GM12801 (cell line): Measurements from ENCODE around the gene SP3.

Source experiments
- TF ChIP-seq, protein P1 (sequence below): IDR thresholded peaks from one replicate; pipeline ENCODE4 v1.5.1; 2011; ENCODE audit warnings: control low read depth; ENCODE audit not compliant: insufficient read length; ENCODE audit errors: extremely low read depth

Gene SP3

GRCh38 chr2:173985605-173985992, 20.4 kb upstream of the SP3 start:
- TF ChIP-seq, protein P1, sequence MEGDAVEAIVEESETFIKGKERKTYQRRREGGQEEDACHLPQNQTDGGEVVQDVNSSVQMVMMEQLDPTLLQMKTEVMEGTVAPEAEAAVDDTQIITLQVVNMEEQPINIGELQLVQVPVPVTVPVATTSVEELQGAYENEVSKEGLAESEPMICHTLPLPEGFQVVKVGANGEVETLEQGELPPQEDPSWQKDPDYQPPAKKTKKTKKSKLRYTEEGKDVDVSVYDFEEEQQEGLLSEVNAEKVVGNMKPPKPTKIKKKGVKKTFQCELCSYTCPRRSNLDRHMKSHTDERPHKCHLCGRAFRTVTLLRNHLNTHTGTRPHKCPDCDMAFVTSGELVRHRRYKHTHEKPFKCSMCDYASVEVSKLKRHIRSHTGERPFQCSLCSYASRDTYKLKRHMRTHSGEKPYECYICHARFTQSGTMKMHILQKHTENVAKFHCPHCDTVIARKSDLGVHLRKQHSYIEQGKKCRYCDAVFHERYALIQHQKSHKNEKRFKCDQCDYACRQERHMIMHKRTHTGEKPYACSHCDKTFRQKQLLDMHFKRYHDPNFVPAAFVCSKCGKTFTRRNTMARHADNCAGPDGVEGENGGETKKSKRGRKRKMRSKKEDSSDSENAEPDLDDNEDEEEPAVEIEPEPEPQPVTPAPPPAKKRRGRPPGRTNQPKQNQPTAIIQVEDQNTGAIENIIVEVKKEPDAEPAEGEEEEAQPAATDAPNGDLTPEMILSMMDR = no peak

- TF ChIP-seq, protein P1 = no peak
Measured at GRCh38 chr2:173984866-173985604, 19.9 kb upstream of the SP3 start.

DNA sequence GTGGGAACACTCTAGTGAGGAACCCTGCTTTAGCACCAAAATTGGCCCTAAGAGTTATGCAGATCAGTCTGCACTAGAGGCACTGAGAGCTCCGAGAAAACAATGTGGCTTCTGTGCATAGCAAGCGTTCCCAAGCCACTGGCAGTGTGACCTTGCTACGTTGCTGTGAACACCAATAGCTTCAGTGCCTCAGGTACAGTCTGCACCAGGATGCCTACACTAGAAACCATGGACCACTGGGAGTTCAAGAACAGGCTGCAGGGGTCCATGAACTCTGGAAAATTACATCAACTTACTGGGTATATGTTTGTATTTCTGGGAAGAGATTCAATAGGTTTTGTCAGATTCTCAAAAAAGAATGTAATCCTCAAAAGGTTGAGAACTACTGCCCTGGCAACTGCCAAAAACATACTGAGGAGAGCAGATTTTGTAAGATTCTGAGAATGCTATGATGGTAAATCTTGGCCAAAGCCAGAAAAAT, 18.3 kb upstream of the SP3 start:
- TF ChIP-seq, protein P1 = no peak

DNA sequence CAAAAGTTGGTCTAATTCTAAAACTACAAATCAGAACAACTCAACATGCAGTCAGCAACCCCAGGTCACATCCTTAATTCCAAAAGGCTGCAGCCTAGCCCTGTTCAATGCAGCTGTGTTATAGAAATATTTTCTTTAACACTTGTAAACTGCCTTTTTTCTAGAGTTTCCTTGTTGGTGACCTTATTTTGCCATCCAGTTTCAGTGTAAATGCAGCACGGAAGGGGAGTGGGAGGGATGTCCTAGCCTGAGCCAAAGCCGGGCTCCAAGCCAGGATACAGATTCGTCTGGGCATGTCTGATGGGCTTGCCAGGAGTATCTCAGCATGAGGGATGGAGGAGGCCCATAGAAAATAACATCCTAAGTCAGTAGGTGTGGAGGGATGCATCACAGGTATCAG, 17.7 kb upstream of the SP3 start:
- TF ChIP-seq, protein P1 = no peak

DNA sequence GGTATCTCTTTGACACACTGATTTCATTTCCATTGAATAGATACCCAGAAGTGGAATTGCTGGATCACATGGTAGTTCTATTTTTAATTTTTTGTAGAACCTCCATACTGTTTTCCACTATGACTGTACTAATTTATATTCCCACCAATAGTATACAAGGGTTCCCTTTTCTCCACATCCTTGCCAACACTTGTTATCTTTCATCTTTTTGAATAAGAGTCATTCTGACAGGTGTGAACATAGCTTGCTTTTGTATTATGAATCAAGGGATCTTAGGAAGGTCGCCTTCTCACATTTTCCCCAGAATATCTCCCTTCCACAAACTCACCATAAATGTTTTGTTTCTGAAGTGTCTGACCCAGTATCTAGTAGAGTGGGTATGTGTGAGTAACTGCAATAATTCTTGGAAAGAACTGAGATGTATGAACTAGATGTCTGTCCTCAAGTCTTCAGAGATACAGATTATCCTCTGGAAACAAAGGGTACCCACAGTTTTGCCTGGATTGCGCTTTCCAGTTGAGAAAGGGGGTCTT, 17.1 kb upstream of the SP3 start:
- TF ChIP-seq, protein P1 = no peak

GRCh38 chr2:173981520-173981919, 16.3 kb upstream of the SP3 start:
- TF ChIP-seq, protein P1 = no peak

DNA sequence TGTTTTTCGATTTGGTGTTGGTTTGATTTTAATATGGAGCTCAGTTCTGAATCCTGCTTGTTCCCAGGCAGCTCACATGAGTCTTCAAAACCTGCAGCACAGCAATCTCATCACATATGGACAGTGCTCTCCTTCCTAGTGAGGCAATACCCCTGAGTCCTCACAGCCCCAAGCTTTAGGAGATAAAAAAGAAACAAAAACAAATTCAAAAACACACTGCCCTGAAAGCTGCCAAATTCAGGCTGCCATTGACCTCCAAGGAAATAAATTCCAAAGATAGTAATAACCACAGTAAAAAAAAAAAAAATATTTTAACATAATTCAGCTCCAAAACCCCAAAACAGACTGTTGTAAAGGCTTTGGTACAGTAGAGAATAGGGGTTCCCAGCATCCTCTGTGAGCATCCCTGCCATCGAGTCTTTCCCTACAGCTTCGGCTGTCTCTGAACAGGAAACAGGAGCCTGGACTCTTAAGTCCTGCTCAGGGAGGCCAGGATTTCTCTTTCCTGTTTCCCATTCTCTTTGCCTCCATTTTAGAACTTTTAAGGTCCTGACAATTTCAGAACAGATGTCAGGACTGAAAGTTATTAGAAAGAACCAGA, 14.7 kb upstream of the SP3 start:
- TF ChIP-seq, protein P1 = no peak
